ENCODE data around the gene FAM184B. TPM values are rescaled to one million over a fixed set of nuclear protein-coding genes. Genes with fewer than 3 reads are reported as not detected.
"Not testable (repeated sequence)": the region's sequence is repeated elsewhere in the genome, so short reads cannot be mapped to it uniquely, and the experiment has no call there.

The FAM184B gene
- total RNA-seq, 1 donor from 2014 or later, result not detected

DNA sequence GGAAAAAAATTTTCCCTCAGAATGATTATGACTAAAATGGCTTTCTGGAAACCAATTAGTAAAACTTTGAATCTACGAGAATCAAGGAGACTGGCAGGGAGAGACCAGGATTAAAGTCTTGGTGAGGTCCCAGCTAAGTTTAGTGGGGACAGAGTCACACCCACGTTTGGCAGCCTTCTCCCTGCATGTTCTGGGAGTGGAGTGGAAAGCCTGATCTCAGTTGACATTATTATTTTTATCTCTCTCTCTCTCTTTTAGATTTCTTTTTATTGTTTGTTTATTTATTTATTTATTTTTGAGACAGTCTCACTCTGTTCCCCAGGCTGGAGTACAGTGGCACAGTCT is 99.2 kb downstream of the FAM184B start:
- DNase-seq (ENCODE audit: low read depth), result no peak

DNA sequence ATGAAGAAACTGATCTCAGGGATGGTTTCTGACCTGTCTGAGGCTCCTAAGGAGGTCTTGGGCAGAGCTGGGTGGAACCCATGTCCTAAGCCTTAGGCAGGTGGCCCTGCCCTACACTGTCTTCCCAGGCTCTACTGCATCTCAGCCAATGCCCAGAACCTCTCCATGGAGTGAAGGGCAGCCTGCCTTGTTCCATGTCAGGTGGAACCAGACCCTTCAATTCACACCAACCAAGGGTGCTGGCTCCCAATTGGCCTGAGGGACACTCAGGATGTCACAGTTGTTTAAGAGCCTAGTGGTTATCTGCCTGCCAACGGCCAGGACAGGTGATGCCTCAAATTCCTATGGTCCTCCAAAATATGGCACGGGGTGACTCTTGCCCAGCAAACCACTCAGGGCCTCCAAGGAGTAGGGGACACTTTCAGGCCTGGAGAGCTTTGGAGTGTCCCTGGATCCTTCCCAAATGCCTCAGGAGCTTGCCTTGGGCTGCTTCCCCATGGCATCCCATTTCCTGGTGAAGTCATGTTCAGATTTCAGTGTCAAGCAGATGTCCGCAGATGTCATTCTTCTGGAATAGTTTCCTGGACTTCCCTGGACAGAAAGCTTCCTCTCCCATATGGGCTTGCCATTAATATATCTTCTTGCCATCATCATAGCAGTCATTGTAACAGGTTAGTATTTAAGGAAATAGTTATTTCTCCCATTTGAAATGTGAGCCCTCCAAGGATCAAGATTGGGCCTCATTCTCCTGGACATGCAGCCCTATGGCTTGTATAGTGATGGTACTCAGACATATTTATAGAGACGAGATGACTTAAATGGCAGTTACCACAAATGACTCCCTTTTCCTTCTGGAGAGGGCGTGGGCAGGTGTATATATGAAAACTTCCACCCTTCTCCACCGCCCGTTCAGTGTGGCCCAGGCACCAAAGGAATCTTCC is 99.9 kb downstream of the FAM184B start:
- DNase-seq (ENCODE audit: low read depth), result no peak

DNA sequence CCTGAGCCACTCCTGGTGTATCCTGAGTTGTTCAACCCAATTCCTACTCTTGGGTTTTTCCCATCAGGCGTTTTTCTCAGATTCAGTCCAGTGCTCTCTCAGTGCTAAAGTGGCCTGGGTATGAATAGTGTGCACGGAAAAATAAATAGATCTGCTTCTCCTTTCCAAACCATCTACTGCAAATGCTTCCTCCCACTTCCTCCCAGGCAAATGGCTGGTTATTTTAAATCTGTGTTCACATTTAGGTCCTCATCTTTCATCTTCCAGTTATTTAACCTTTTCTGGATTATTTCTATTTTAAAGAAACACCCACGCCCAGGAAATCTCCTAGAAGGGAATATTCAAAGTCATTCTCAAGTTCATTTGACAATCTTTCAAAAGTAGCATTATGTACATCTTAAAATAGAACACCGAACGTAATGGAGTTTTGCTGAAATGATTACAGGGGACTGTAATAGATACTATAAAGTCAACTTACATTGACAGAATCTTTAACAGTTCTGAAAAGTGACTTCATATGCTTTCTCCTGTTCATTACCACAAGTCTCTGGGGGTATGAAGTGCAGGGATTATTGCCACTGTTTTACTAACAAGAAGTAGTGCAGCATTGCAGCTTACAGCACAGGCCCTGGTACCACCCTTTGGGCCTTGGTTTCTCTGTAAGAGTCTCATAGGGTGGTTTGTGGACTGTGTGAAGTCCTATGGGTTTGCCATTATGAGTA is 100.7 kb downstream of the FAM184B start:
- no peak for DNase-seq (ENCODE audit: low read depth)

DNA sequence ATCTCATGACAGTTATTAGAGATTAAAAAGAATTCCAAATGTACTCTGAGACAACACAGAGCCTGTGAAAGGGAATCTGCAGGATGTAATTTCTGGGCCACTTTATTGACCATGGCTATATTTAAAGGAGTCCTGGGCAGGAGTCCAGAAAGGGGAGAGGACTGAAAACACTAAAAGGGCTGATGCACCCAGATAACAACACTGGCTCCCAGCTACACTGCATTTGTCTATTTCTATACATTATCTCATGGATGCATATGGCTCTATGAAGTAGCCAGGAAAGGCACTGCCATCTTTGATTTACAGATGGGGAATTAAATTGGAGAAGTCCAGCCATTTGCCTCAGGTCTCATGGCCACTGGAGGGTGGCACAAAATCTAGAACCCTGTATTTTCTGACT is 111.0 kb downstream of the FAM184B start:
- no peak for DNase-seq (ENCODE audit: low read depth)

DNA sequence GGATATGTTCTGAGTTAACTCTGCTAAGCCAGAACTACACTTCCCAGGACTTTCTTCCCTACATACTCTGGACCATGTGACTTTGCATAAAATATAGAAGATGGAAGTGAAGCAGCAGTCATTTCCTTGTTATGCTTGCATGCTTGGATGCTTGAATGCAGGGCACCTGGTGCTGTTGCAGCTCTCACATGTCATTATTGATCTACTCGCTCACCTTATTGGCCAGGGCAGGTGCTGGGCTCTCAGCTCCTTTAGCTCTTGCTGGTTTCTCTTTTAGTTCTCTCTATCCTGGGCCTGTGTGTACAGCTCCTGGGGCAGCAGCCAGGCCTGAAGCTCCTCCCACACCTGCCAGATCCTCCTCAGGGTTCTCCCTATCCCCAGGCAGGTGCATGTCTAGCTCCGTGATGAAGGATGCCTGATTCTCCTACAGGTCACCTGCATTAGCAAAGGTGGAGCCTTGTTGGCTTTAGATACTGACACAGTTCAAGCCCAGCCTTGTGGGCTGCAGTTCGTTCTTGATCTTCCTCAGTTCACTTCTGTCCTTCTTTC is 113.7 kb downstream of the FAM184B start:
- no peak for DNase-seq (ENCODE audit: low read depth)

DNA sequence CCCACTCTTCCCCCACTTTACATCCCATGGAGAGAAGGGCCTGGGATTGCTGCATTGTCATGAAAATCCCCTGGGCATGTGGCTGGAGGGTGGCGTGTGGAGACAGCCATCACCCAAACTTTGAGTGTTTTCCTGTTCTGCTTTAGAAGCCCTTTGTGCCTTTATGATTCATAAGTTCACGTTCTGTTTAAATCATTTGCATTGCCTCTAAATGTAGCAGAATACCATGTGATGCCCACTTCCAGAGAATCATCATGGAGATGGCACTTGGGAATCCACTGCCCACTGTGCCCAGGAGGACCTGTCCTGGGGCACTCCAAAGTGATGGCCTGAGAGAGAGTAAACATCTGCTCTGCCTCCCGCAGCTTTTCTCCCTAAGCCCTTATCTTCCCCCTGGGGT is 114.2 kb downstream of the FAM184B start:
- DNase-seq (ENCODE audit: low read depth), result no peak

DNA sequence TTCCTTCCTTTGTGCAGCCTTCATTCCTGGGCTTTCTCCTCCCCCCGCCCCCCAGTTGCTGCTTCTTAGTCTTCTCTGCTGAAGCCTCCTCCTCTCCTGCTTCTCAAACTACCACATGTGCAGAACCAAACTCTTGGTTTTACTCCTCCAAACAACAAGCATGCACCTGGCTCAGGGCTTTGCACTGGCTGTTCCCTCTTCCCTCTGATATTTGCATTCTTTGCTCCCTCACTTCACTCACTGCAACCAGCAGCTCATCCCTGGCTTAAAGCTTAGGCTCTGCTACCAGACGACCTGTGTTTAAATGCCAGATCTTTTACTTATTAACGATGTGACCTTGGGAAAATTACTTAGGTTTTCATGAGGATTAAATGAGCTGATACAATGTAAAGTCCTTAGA is 115.6 kb downstream of the FAM184B start:
- DNase-seq (ENCODE audit: low read depth), result peak; percentile 11

DNA sequence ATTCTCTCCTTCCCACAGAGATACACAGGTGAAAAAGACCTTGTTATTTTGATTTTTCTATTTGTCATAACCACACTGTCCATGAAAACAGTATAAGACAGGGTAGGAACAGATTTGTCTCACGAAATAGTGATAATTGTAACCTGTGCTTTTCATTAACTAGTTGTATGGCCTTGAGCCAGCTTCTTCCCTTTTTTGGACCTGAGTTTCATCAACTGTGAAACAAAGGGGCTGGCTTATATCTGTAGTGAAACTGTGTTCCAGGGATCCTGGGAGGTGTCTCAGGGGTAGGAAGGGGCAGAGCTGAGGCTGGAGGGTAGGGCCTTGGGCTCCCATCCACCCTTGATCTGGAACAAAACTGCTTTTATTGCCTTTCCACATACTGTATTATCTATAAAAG is 116.1 kb downstream of the FAM184B start:
- DNase-seq (ENCODE audit: low read depth), result peak; percentile 66

DNA sequence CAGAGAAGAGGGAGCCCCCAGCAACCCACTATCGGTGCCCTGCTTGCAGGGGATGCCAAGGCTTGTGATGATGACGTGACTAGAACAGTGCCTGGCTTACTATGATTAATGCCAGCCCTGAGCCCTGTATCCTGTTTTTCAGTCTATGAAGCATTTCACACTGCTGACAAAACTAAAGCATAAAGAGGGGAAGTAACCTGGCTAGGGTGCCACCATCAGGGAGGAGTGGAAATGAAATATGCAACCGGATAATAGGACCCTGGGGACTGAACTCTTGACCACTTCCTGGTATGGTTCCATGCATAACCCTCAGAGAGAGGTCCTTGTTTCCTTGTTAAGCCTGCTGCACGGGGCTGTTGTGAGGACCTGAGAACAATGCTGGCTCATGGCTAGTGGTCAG is 116.7 kb downstream of the FAM184B start:
- peak; percentile 19 for DNase-seq (ENCODE audit: low read depth)

DNA sequence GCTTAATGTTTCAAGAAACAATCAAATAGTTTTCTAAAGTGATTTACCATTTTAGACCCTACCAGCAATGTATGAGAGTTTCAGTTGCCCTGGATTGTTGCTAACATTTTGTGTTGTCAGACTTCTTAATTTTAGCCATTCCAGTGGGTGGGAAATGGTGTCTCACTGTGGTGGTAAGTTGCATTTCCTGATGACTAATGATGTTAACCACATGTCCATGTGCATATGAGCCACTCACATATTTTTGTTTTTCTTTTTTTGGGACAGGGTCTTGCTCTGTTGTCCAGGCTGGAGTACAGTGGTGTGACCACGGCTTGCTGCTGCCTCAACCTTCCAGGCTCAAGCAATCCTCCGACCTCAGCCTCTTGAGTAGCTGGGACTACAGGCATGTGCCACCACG is 118.7 kb downstream of the FAM184B start:
- peak; percentile 44 for DNase-seq (ENCODE audit: low read depth)

DNA sequence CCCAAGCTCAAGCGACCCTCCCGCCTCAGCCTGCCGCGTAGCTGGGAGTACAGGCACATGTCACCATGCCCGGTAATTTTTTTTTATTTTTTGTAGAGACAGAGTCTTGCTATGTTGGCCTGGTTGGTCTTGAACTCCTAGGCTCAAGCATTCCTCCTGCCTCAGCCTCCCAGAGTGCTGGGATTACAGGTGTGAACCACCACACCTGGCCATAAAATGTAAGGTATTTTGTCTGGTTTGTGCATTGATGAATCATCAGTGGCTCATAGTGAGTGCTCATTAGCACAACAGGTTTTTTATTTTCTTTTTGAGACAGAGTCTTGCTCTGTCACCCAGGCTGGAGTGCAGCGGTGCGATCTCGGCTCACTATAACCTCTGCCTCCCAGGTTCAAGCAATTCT is 122.2 kb downstream of the FAM184B start:
- DNase-seq (ENCODE audit: low read depth), result not testable (repeated sequence)

DNA sequence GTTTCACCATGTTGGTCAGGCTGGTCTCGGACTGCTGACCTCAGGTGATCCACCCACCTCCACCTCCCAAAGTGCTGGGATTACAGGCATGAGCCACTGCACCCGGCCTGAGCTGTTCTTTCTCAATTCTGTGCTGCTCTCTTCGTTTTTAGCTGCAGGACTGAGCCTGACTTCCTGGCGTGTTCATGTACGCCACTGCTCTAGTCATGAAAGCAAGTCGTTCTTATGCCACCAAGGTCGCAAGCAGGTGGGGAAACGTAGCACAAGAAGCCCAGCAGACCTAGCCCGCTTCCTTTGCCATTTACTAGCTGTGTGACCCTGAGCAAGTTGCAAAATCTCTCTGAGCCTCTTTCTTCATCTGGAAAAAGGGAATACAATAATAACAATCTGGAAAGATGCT is 123.6 kb downstream of the FAM184B start:
- DNase-seq (ENCODE audit: low read depth), result no peak

DNA sequence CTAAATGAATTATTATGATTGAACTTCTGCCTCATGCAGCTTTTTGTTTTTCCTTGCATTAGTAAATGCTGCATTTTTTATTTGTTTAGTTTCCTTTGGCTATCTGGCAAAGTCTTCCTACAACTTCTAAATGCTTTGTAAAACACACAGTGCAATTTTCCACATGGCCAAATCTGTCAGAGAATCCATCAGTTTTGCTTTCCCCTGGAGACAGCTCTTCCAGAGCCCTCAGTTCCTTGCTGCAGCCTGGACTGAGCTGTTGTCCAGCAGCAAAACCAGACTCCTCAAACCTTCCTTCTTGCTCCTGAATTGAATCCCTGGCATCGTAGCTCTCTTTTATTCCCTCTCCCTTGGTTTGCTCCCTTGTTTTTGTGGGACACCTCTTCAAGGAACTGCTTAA is 124.3 kb downstream of the FAM184B start:
- DNase-seq (ENCODE audit: low read depth), result no peak

DNA sequence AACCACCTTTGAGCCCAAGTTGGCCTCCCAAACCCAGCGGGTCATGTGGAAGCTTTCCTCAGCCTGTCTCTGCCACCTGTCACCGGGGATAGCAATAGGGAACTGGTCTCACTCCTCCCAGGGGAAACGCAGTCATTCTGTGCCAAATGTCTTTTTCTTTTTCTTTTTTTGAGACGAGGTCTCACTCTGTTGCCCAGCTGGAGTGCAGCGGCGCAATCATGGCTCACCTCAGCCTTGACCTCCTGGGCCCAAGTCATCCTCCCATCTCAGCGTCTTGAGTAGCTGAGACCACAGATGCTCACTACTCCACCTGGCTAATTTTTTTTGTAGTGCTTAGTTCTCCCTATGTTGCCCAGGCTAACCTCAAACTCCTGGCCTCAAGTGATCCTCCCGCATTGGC is 126.7 kb downstream of the FAM184B start:
- DNase-seq (ENCODE audit: low read depth), result no peak

DNA sequence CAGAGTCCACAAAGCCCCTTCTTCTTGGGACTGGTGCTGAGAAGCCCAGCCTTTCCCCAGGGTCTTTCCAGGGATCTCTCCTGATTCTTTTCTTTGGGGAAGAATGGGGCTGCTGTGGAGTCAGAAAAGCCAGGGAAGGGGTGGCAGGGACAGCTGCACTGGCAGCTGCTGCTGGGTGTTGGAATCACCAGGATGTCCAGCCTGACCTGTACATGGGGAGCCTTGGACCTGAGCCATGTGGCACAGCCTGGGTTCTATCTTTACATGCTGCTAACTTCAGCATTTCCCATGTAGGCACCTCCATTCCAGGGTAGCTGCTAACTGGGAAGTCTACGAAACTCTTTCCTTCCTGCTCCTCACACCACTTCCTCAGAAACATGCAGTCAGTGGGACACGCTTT is 131.0 kb downstream of the FAM184B start:
- DNase-seq (ENCODE audit: low read depth), result no peak

DNA sequence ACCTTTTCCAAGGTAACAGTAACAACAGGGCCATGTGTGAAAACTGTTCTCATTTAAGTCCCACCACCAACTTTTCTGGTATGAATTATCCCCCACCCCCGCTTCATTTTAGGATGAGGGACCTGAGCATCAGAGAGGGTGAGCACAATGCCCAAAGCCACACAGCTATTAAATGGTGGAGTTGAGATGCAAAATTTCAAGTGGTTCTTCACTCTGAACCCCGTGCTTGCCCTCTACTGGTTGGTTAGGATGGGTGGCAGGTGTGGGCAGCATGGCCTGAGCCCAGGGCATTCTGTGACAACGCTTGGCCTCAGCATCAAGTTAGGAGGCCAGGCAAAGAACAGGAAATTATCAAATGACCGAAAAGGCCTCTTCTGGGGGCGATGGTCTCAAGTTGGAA is 133.5 kb downstream of the FAM184B start:
- no peak for DNase-seq (ENCODE audit: low read depth)

DNA sequence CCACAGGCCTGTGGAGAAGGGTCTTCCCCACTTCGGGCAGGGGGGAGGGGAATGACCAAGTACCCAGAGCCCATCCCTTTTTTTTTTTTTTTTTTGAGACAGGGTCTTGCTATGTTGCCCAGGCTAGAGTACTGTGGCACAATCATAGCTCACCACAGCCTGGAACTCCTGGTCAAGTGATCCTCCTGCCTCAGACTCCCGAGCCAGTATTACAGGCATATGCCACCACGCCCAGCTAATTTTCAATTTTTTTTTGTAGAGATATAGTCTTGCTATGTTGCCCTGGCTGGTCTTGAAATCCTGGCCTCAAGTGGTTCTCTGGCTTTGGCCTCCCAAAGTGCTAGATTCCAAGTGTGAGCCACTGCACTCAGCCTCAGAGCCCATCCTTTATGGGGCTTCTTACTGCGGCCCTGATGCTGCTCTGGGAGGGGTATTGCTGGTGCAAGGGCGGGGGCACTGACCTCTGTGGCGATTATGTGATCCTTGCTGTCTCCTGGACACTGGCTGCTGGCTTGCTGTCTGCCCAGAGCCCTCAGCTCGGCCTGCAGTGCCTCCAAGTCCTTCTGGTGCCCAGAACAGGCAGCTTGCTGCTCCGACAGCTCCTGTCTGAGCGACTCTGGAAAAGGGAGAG is 134.1 kb downstream of the FAM184B start:
- DNase-seq (ENCODE audit: low read depth), result no peak

DNA sequence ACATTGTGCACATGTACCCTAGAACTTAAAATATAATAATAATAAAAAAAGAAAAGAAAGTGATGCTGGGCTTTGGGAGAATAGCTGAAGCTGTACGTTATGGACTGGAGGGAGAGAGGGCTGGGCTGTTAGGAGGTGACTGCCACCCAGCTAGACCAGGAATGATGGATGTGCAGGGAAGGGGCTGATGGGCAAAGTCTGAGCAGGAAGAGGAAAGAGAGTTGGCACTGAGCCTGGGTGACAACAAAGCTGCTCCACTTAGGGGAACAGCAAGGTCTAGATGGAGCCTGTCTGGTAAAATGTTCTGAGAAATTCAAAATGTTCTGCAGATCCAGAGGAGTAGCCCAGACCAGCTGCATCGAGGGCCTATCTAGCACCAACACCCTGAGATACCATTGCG is 134.7 kb downstream of the FAM184B start:
- no peak for DNase-seq (ENCODE audit: low read depth)

DNA sequence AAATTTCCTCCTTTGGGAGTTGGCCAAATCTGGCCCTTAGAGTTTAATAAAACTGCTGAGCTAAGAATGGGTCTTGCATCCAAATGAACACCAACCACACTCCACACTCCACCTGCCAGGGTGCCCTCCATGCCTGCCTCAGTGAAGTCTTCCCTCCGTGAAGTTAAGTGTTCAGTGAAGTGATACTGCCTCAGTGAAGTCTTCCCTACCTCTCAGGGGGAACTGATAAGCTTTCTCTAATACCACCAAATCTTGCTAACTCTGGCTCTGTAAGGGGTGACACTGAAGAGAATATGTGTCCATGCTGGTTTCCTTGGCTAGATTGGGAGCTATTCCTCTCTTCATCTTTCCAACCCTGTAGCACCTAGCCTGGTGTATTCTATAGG is 139.0 kb downstream of the FAM184B start:
- DNase-seq (ENCODE audit: low read depth), result no peak

DNA sequence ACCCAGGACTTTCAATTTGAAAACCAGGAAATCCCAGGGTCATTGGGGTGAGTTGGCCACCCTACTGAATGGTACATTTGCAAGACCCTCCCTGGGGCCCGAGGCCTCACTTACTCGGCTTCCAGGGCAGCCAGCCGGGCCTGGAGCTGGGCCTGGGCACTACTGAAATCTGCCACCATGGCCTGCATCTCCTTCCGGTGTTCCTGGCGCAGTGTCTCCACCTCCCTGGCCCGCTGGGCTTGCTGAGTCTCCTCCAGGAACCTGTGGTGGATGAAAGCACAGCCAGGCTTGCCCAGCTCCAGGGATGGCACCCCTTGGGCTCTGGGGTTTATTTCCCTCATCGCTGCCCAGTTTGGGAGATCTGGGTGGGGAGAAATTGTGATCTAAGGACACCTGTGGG is 142.3 kb downstream of the FAM184B start:
- DNase-seq (ENCODE audit: low read depth), result no peak

DNA sequence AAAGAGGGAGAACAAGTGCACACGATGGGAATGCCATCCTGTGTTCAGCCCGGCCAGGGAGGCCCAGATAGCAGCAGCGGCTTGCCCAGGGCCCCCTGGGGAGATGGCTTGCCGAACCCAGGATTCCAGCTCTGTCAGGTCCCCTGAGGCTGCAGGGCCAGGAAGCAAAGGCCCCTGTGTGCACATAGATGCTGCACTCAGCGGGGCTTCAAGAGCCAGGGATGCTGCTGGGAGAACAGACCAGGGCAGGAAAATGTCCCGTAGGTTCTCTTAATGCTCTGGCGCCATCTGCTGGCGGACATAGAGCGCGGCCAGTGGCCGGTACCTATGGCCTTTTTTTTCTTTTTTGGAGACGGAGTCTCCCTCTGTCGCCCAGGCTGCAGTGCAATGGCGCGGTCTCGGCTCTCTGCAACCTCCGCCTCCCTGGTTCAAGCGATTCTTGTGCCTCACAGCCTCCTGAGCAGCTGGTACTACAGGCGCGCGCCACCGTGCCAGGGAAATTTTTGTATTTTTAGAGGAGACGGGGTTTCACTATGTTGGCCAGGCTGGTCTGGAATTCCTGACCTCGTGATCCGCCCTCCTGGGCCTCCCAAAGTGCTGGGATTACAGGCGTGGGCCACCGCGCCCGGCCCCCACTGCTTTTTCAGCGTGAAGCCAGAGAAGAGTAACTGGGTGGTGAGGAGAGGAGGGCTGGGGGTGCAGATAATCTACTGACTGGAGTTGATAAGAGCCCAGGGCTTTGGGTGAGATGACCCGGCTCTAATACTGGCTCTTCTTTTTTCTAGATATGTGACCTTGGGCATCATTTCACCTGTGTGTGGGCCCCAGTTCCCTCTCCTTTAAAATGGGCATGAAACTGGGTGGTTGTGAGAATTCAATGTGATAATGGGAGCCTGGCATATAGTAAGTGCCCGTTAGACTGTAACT is 144.5 kb downstream of the FAM184B start:
- peak; percentile 45 for DNase-seq (ENCODE audit: low read depth)

DNA sequence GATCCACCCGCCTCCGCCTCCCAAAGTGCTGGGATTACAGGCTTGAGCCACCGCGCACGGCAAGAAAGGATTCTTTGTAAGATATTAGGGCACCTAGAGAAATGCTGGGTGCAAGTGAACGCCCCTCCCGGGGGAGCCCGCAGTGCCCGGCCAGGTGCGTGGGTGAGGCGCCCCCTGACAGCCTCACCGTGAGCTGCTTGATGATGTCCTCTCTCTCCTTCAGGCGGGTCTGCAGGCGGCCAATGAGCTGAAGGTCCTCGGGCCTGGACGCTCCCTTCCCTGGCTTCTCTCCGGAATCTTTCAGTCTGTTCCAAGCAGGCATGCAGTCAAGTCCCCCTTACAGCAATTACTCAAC is 145.1 kb downstream of the FAM184B start:
- no peak for DNase-seq (ENCODE audit: low read depth)

Measured in renal cortical epithelial cell (primary cell).